ENCODE data around the gene BCLAF3.

Gene BCLAF3

GRCh38 chrX:19956923-19957322 lies 33.9 kb downstream of the BCLAF3 start:
- H3K4me3 ChIP-seq (ENCODE audit: low read depth in 1 of 2, low read length in 1 of 2) = no peak overlapping the region
- TF ChIP-seq CTCF (IDR thresholded peaks at IDR 0.05) = no peak
- H3K27ac ChIP-seq = no peak overlapping the region
- H3K27me3 ChIP-seq = no peaks in the 10 kb centered on the region
- peaks cover 19% of the 10 kb centered on the region for H3K36me3 ChIP-seq
- H3K4me1 ChIP-seq (ENCODE audit: control insufficient read depth in 1 of 2, insufficient read depth in 1 of 2, low read depth in 1 of 2, low read length in 1 of 2) = no peaks in the 10 kb centered on the region
- no peaks in the 10 kb centered on the region for H3K9me3 ChIP-seq

GRCh38 chrX:19956306-19956705 lies 34.6 kb downstream of the BCLAF3 start:
- no peak for TF ChIP-seq CTCF (IDR thresholded peaks at IDR 0.05)
- Histone ChIP-seq H3K4me1 (ENCODE audit: control insufficient read depth in 1 of 2, insufficient read depth in 1 of 2, low read depth in 1 of 2, low read length in 1 of 2) (no peaks in the 10 kb centered on the region), H3K27ac (no peak overlapping the region), H3K27me3 (no peaks in the 10 kb centered on the region), H3K4me3 (ENCODE audit: low read depth in 1 of 2, low read length in 1 of 2) (no peak overlapping the region), H3K9me3 (no peaks in the 10 kb centered on the region), H3K36me3 (peaks cover 19% of the 10 kb centered on the region)

- no peaks in the 10 kb centered on the region for H3K27me3 ChIP-seq
- TF ChIP-seq CTCF (IDR thresholded peaks at IDR 0.05) = no peak
Measured at GRCh38 chrX:19955306-19955705, 35.6 kb downstream of the BCLAF3 start.

GRCh38 chrX:19954335-19955096 lies 36.3 kb downstream of the BCLAF3 start:
- no peak overlapping the region for H3K4me3 ChIP-seq (ENCODE audit: low read depth in 1 of 2, low read length in 1 of 2)
- H3K27me3 ChIP-seq = no peaks in the 10 kb centered on the region
- TF ChIP-seq CTCF (IDR thresholded peaks at IDR 0.05) = no peak
- H3K4me1 ChIP-seq (ENCODE audit: control insufficient read depth in 1 of 2, insufficient read depth in 1 of 2, low read depth in 1 of 2, low read length in 1 of 2) = no peaks in the 10 kb centered on the region
- H3K36me3 ChIP-seq = peaks cover 32% of the 10 kb centered on the region
- no peak overlapping the region for H3K27ac ChIP-seq
- H3K9me3 ChIP-seq = no peaks in the 10 kb centered on the region

More at GRCh38 chrX:19955306-19955705, 35.6 kb downstream of the BCLAF3 start:
- Histone ChIP-seq H3K36me3 (peaks cover 24% of the 10 kb centered on the region), H3K27ac (no peak overlapping the region), H3K4me3 (ENCODE audit: low read depth in 1 of 2, low read length in 1 of 2) (no peak overlapping the region), H3K9me3 (no peaks in the 10 kb centered on the region), H3K4me1 (ENCODE audit: control insufficient read depth in 1 of 2, insufficient read depth in 1 of 2, low read depth in 1 of 2, low read length in 1 of 2) (no peaks in the 10 kb centered on the region)

- Histone ChIP-seq H3K4me1 (ENCODE audit: control insufficient read depth in 1 of 2, insufficient read depth in 1 of 2, low read depth in 1 of 2, low read length in 1 of 2) (no peaks in the 10 kb centered on the region), H3K27me3 (no peaks in the 10 kb centered on the region), H3K27ac (no peak overlapping the region), H3K36me3 (peaks cover 38% of the 10 kb centered on the region), H3K4me3 (ENCODE audit: low read depth in 1 of 2, low read length in 1 of 2) (no peak overlapping the region), H3K9me3 (no peaks in the 10 kb centered on the region)
- no peak for TF ChIP-seq CTCF (IDR thresholded peaks at IDR 0.05)
Measured at GRCh38 chrX:19953145-19953544, 37.7 kb downstream of the BCLAF3 start.

Measured in neutrophil (primary cell).